ENCODE data around the gene DCLRE1A. TPM values are rescaled to one million over a fixed set of nuclear protein-coding genes. Genes with fewer than 3 reads are reported as not detected.
"Not testable (repeated sequence)": the region's sequence is repeated elsewhere in the genome, so short reads cannot be mapped to it uniquely, and the experiment has no call there.

DCLRE1A gene
- total RNA-seq, 3 donors from 2014 or later = 10.8 to 11.9 (median 11.7) TPM

- no peak for ATAC-seq
- peaks cover 19% of the 10 kb centered on the region for H3K4me1 Mint-ChIP-seq (ENCODE audit: low read depth)
- no peak for DNase-seq
- H3K27me3 Mint-ChIP-seq (ENCODE audit: low read depth) = no peaks in the 10 kb centered on the region
- H3K9me3 Mint-ChIP-seq = no peaks in the 10 kb centered on the region
- no peak overlapping the region for H3K4me3 Mint-ChIP-seq
- H3K36me3 Mint-ChIP-seq (ENCODE audit: insufficient read depth) = peaks cover 31% of the 10 kb centered on the region
Measured at GRCh38 chr10:113846036-113846435, 7.8 kb downstream of the DCLRE1A start.

GRCh38 chr10:113843972-113844485, 9.9 kb downstream of the DCLRE1A start:
- DNase-seq = no peak

GRCh38 chr10:113842171-113842570, 11.7 kb downstream of the DCLRE1A start:
- Mint-ChIP-seq H3K4me3 (no peak overlapping the region), H3K36me3 (ENCODE audit: insufficient read depth) (peaks cover 26% of the 10 kb centered on the region), H3K4me1 (ENCODE audit: low read depth) (peaks cover 7% of the 10 kb centered on the region), H3K9me3 (no peaks in the 10 kb centered on the region), H3K27me3 (ENCODE audit: low read depth) (no peaks in the 10 kb centered on the region)
- DNase-seq = no peak
- peak in 1 of 2 donors; percentile 46 for ATAC-seq

More at GRCh38 chr10:113843972-113844485, 9.9 kb downstream of the DCLRE1A start:
- Mint-ChIP-seq H3K36me3 (ENCODE audit: insufficient read depth) (peaks cover 29% of the 10 kb centered on the region), H3K9me3 (no peaks in the 10 kb centered on the region), H3K27me3 (ENCODE audit: low read depth) (no peaks in the 10 kb centered on the region), H3K4me3 (no peak overlapping the region), H3K4me1 (ENCODE audit: low read depth) (peaks cover 10% of the 10 kb centered on the region)
- ATAC-seq = no peak

- DNase-seq; H3K9me3 Mint-ChIP-seq; H3K27me3 Mint-ChIP-seq (ENCODE audit: low read depth); ATAC-seq; H3K36me3 Mint-ChIP-seq (ENCODE audit: insufficient read depth); H3K4me3 Mint-ChIP-seq; H3K4me1 Mint-ChIP-seq (ENCODE audit: low read depth): not testable (repeated sequence)
Measured at GRCh38 chr10:113828567-113828966, 25.3 kb downstream of the DCLRE1A start.

- no peaks in the 10 kb centered on the region for H3K27me3 Mint-ChIP-seq (ENCODE audit: low read depth)
- no peaks in the 10 kb centered on the region for H3K36me3 Mint-ChIP-seq (ENCODE audit: insufficient read depth)
- no peak for DNase-seq
- H3K4me1 Mint-ChIP-seq (ENCODE audit: low read depth) = no peaks in the 10 kb centered on the region
- ATAC-seq = no peak
- no peaks in the 10 kb centered on the region for H3K9me3 Mint-ChIP-seq
- no peak overlapping the region for H3K4me3 Mint-ChIP-seq
Measured at GRCh38 chr10:113825791-113826190, 28.1 kb downstream of the DCLRE1A start.

GRCh38 chr10:113823389-113823788, 30.5 kb downstream of the DCLRE1A start:
- Mint-ChIP-seq H3K4me1 (ENCODE audit: low read depth) (no peaks in the 10 kb centered on the region), H3K9me3 (no peaks in the 10 kb centered on the region), H3K27me3 (ENCODE audit: low read depth) (peaks cover 2% of the 10 kb centered on the region), H3K4me3 (no peak overlapping the region), H3K36me3 (ENCODE audit: insufficient read depth) (no peaks in the 10 kb centered on the region)
- DNase-seq (no peak), ATAC-seq (no peak)

GRCh38 chr10:113822174-113822573, 31.7 kb downstream of the DCLRE1A start:
- Mint-ChIP-seq H3K4me1 (ENCODE audit: low read depth) (no peaks in the 10 kb centered on the region), H3K27me3 (ENCODE audit: low read depth) (peaks cover 2% of the 10 kb centered on the region), H3K36me3 (ENCODE audit: insufficient read depth) (no peaks in the 10 kb centered on the region), H3K4me3 (no peak overlapping the region), H3K9me3 (no peaks in the 10 kb centered on the region)
- ATAC-seq = no peak
- DNase-seq = no peak

- not testable (repeated sequence) for H3K9me3 Mint-ChIP-seq; H3K4me3 Mint-ChIP-seq; ATAC-seq; H3K36me3 Mint-ChIP-seq (ENCODE audit: insufficient read depth); H3K4me1 Mint-ChIP-seq (ENCODE audit: low read depth); H3K27me3 Mint-ChIP-seq (ENCODE audit: low read depth); DNase-seq
Measured at GRCh38 chr10:113821306-113821705, 32.6 kb downstream of the DCLRE1A start.

GRCh38 chr10:113820507-113820906, 33.4 kb downstream of the DCLRE1A start:
- no peaks in the 10 kb centered on the region for H3K4me1 Mint-ChIP-seq (ENCODE audit: low read depth)
- ATAC-seq = no peak

GRCh38 chr10:113819989-113820388, 33.9 kb downstream of the DCLRE1A start:
- H3K4me3 Mint-ChIP-seq = no peak overlapping the region

More at GRCh38 chr10:113820507-113820906, 33.4 kb downstream of the DCLRE1A start:
- Mint-ChIP-seq H3K36me3 (ENCODE audit: insufficient read depth) (no peaks in the 10 kb centered on the region), H3K4me3 (no peak overlapping the region), H3K9me3 (no peaks in the 10 kb centered on the region), H3K27me3 (ENCODE audit: low read depth) (peaks cover 2% of the 10 kb centered on the region)
- DNase-seq = no peak

GRCh38 chr10:113814700-113815099, 39.2 kb downstream of the DCLRE1A start:
- not testable (repeated sequence) for ATAC-seq; H3K36me3 Mint-ChIP-seq (ENCODE audit: insufficient read depth); H3K4me1 Mint-ChIP-seq (ENCODE audit: low read depth); DNase-seq; H3K4me3 Mint-ChIP-seq; H3K9me3 Mint-ChIP-seq
- H3K27me3 Mint-ChIP-seq (ENCODE audit: low read depth) = peaks cover 12% of the 10 kb centered on the region

More at GRCh38 chr10:113819989-113820388, 33.9 kb downstream of the DCLRE1A start:
- H3K4me1 Mint-ChIP-seq (ENCODE audit: low read depth) = no peaks in the 10 kb centered on the region
- ATAC-seq = no peak
- H3K9me3 Mint-ChIP-seq = no peaks in the 10 kb centered on the region
- H3K36me3 Mint-ChIP-seq (ENCODE audit: insufficient read depth) = no peaks in the 10 kb centered on the region
- DNase-seq = no peak
- H3K27me3 Mint-ChIP-seq (ENCODE audit: low read depth) = peaks cover 2% of the 10 kb centered on the region

GRCh38 chr10:113808168-113808567, 45.7 kb downstream of the DCLRE1A start:
- peaks cover 30% of the 10 kb centered on the region for H3K27me3 Mint-ChIP-seq (ENCODE audit: low read depth)
- DNase-seq (no peak), ATAC-seq (no peak)
- H3K4me3 Mint-ChIP-seq = no peak overlapping the region
- H3K9me3 Mint-ChIP-seq = no peaks in the 10 kb centered on the region
- H3K36me3 Mint-ChIP-seq (ENCODE audit: insufficient read depth) = no peaks in the 10 kb centered on the region
- no peaks in the 10 kb centered on the region for H3K4me1 Mint-ChIP-seq (ENCODE audit: low read depth)

- DNase-seq (no peak), ATAC-seq (no peak)
- peaks cover 22% of the 10 kb centered on the region for H3K27me3 Mint-ChIP-seq (ENCODE audit: low read depth)
- H3K4me3 Mint-ChIP-seq = no peak overlapping the region
- no peaks in the 10 kb centered on the region for H3K36me3 Mint-ChIP-seq (ENCODE audit: insufficient read depth)
- H3K4me1 Mint-ChIP-seq (ENCODE audit: low read depth) = no peaks in the 10 kb centered on the region
- no peaks in the 10 kb centered on the region for H3K9me3 Mint-ChIP-seq
Measured at GRCh38 chr10:113806503-113806902, 47.4 kb downstream of the DCLRE1A start.

GRCh38 chr10:113802997-113803396, 50.9 kb downstream of the DCLRE1A start:
- no peak for DNase-seq
- peaks cover 12% of the 10 kb centered on the region for H3K27me3 Mint-ChIP-seq (ENCODE audit: low read depth)
- H3K4me3 Mint-ChIP-seq = no peak overlapping the region
- H3K9me3 Mint-ChIP-seq = no peaks in the 10 kb centered on the region
- H3K4me1 Mint-ChIP-seq (ENCODE audit: low read depth) = no peaks in the 10 kb centered on the region
- no peak for ATAC-seq
- no peaks in the 10 kb centered on the region for H3K36me3 Mint-ChIP-seq (ENCODE audit: insufficient read depth)

- DNase-seq (no peak), ATAC-seq (no peak)
- Mint-ChIP-seq H3K9me3 (no peaks in the 10 kb centered on the region), H3K4me1 (ENCODE audit: low read depth) (no peaks in the 10 kb centered on the region), H3K36me3 (ENCODE audit: insufficient read depth) (no peaks in the 10 kb centered on the region), H3K27me3 (ENCODE audit: low read depth) (peaks cover 14% of the 10 kb centered on the region), H3K4me3 (no peak overlapping the region)
Measured at GRCh38 chr10:113801569-113801968, 52.3 kb downstream of the DCLRE1A start.

Data from activated T-cell treated with anti-CD3 and anti-CD28 coated beads, Interleukin-2, amount 50 U/mL, for 4 hours (primary cell).